Osteocyte (in vitro differentiated cells): Measurements from ENCODE around the gene HS6ST1. TPM values are rescaled to one million over a fixed set of nuclear protein-coding genes. Genes with fewer than 3 reads are reported as not detected.

Source experiments
- DNase-seq: peaks from one replicate; pipeline ENCODE4 v3.0.0; 2021; ENCODE audit warnings: mixed read lengths; ENCODE audit not compliant: unreplicated experiment; ENCODE audit errors: extremely low spot score
- H3K27ac Mint-ChIP-seq: one replicate; pipeline ENCODE4 v1.8.0; 2021; ENCODE audit warnings: mild to moderate bottlenecking, mixed read lengths; ENCODE audit not compliant: unreplicated experiment
- H3K27me3 Mint-ChIP-seq: one replicate; pipeline ENCODE4 v1.8.0; 2021; ENCODE audit warnings: mixed read lengths; ENCODE audit not compliant: unreplicated experiment
- H3K36me3 Mint-ChIP-seq: one replicate; pipeline ENCODE4 v1.8.0; 2021; ENCODE audit warnings: mixed read lengths; ENCODE audit not compliant: unreplicated experiment
- H3K4me1 Mint-ChIP-seq: one replicate; pipeline ENCODE4 v1.8.0; 2021; ENCODE audit warnings: mixed read lengths; ENCODE audit not compliant: unreplicated experiment
- H3K4me3 Mint-ChIP-seq: one replicate; pipeline ENCODE4 v1.8.0; 2021; ENCODE audit warnings: mild to moderate bottlenecking, moderate library complexity, mixed read lengths; ENCODE audit not compliant: unreplicated experiment
- H3K9me3 Mint-ChIP-seq: one replicate; pipeline ENCODE4 v1.8.0; 2021; ENCODE audit warnings: mixed read lengths; ENCODE audit not compliant: unreplicated experiment
- total RNA-seq: library from RNA; stranded (reverse); gene quantifications from 2 replicates; pipeline ENCODE4 v1.2.1, GENCODE V29; 2021
- TF ChIP-seq, protein P1 (sequence below): fragments of 200-600 bp; sonication (generic); IDR thresholded peaks from 2 replicates; pipeline ENCODE4 v1.5.0; 2021; ENCODE audit warnings: antibody characterized with exemption, mild to moderate bottlenecking, moderate library complexity

HS6ST1 gene
- total RNA-seq, 1 donor from 2014 or later, result 43.0 TPM

DNA sequence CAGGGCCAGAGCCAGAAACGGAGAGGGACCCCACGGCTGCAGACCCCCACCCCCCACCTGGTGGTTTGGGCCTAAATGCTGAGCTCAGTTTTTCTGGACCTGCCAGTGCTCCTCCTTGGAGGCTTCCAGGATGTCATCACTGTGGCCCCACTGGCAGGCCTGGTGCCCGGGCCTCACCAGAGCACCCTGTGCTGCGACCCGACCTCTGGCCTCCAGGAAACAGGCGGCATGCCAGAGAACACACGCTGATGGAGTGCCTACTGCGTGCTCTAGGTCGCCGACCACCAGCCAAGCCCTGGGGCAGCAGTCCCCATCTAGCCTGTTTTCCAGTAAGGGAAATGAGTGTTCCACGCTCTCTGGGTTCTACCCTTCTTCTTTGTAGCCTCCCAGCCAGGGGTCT, 33.8 kb downstream of the HS6ST1 start:
- Mint-ChIP-seq H3K36me3 (no peaks in the 10 kb centered on the region), H3K4me3 (no peak overlapping the region), H3K27ac (no peak overlapping the region), H3K27me3 (no peaks in the 10 kb centered on the region), H3K9me3 (no peaks in the 10 kb centered on the region), H3K4me1 (peaks cover 32% of the 10 kb centered on the region)
- DNase-seq, result no peak
- TF ChIP-seq, protein P1, sequence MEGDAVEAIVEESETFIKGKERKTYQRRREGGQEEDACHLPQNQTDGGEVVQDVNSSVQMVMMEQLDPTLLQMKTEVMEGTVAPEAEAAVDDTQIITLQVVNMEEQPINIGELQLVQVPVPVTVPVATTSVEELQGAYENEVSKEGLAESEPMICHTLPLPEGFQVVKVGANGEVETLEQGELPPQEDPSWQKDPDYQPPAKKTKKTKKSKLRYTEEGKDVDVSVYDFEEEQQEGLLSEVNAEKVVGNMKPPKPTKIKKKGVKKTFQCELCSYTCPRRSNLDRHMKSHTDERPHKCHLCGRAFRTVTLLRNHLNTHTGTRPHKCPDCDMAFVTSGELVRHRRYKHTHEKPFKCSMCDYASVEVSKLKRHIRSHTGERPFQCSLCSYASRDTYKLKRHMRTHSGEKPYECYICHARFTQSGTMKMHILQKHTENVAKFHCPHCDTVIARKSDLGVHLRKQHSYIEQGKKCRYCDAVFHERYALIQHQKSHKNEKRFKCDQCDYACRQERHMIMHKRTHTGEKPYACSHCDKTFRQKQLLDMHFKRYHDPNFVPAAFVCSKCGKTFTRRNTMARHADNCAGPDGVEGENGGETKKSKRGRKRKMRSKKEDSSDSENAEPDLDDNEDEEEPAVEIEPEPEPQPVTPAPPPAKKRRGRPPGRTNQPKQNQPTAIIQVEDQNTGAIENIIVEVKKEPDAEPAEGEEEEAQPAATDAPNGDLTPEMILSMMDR, result no peak

GRCh38 chr2:128284037-128284441, 34.6 kb downstream of the HS6ST1 start:
- TF ChIP-seq, protein P1, result no peak
- Mint-ChIP-seq H3K4me1 (peaks cover 32% of the 10 kb centered on the region), H3K27me3 (no peaks in the 10 kb centered on the region), H3K27ac (no peak overlapping the region), H3K4me3 (no peak overlapping the region), H3K9me3 (no peaks in the 10 kb centered on the region), H3K36me3 (no peaks in the 10 kb centered on the region)
- DNase-seq, result no peak

DNA sequence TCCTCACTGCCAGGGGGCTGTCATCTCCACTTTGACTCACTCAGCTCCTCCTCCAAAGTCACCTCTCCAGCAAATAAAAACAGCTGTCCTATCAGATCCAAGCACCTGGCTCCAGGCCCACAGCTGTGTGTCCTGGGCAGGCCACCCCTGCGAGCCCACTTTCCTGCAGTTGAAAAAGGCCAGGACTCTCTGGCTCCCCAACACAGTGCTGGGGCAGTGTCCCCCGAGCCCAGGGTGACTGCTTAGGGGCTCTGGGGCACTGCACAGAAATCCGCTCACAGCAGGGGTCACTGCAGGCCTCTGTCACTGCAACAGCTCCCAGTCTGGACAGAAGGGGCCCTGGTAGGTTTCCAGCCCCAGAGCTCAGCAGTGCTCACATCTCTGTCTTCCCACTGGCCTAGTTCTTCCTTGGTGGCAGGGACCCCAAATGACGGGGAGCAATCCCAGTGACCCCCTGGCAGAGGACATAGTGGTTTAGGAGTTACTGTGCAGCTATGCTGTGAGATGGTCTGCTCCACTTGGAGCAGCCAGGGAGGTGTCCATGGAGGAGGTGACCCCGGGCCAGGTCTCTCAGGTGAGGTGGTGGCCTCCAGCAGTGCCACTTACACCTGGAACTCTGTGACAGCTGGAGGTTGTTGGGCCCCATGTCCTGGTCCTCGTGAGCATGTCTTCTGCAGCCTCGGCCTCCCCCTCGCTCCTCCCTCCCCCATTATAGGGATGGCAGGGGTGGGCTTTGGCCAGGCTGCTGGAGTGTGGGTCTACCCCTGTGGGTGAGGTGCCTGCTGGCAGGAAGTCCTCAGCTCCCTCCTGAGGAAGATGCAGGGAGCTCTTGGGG, 35.5 kb downstream of the HS6ST1 start:
- H3K36me3 Mint-ChIP-seq, result no peaks in the 10 kb centered on the region
- H3K27ac Mint-ChIP-seq, result peak overlapping the region; percentile 59
- peaks cover 32% of the 10 kb centered on the region for H3K4me1 Mint-ChIP-seq
- no peak overlapping the region for H3K4me3 Mint-ChIP-seq
- H3K27me3 Mint-ChIP-seq, result no peaks in the 10 kb centered on the region
- H3K9me3 Mint-ChIP-seq, result no peaks in the 10 kb centered on the region
- DNase-seq, result no peak
- TF ChIP-seq, protein P1, result no peak

GRCh38 chr2:128282246-128282975, 36.3 kb downstream of the HS6ST1 start:
- no peak for DNase-seq
- TF ChIP-seq, protein P1, result no peak
- Mint-ChIP-seq H3K4me1 (peaks cover 32% of the 10 kb centered on the region), H3K36me3 (no peaks in the 10 kb centered on the region), H3K27ac (no peak overlapping the region), H3K27me3 (no peaks in the 10 kb centered on the region), H3K4me3 (no peak overlapping the region), H3K9me3 (no peaks in the 10 kb centered on the region)

DNA sequence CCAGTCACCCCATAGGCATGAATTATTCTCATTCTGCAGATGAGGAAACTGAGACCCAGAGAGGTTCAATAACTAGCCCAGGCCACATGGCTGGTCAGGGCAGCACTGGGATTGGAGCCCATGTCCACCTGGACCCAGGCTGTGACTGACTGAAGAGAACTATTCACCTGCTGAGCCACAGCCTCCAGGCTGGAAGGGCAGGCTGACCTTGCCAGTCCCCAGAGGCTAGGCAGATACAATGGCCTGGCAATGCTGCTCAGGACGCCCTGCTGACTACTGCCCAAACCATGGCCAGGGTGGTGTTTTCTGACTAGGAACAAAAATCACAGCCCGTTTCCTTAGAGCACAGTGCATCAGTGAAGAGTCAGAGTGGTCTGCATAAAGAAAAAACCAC, 36.8 kb downstream of the HS6ST1 start:
- no peak for DNase-seq
- Mint-ChIP-seq H3K27ac (no peak overlapping the region), H3K4me3 (no peak overlapping the region), H3K4me1 (peaks cover 32% of the 10 kb centered on the region), H3K36me3 (no peaks in the 10 kb centered on the region), H3K27me3 (no peaks in the 10 kb centered on the region), H3K9me3 (no peaks in the 10 kb centered on the region)
- TF ChIP-seq, protein P1, result no peak
